A673 (cell line): ENCODE data around the gene HAL. TPM values are rescaled to one million over a fixed set of nuclear protein-coding genes. Genes with fewer than 3 reads are reported as not detected.

ENCODE experiments used
- BruUV-seq: library from RNA; stranded (reverse); fragments of 400-500 nt; replicated peaks from 2 replicates; lab custom pipeline; 2021; lab: Mats Ljungman, UMichigan
- CTCF ChIA-PET: fragments of 300-600 bp; sonication (Branson Sonifier 250); formaldehyde crosslinking; loops from one replicate; lab custom pipeline; 2022; ENCODE audit warnings: antibody characterized with exemption; lab: Charles Lee
- POLR2A ChIA-PET: fragments of 300-600 bp; sonication (Branson Sonifier 250); formaldehyde crosslinking; loops from one replicate; lab custom pipeline; 2022; ENCODE audit warnings: antibody characterized with exemption; ENCODE audit not compliant: low non-redundant PET; lab: Charles Lee
- DNase-seq: peaks from one replicate; pipeline ENCODE4 v3.0.0-alpha.2; 2015; ENCODE audit warnings: low spot score
- H3K27ac ChIP-seq: fragments of 200-600 bp; sonication (generic); 2 replicates; pipeline ENCODE4 v1.5.1; 2016; ENCODE audit warnings: mixed run types, low read depth, mild to moderate bottlenecking, mixed read lengths, antibody characterized with exemption, low read length; ENCODE audit not compliant: poor library complexity, severe bottlenecking
- H3K27me3 ChIP-seq: fragments of 200-600 bp; sonication (generic); replicated peaks from 2 replicates; pipeline ENCODE4 v1.6.1; 2017; ENCODE audit warnings: mixed run types, low read depth, mild to moderate bottlenecking, mixed read lengths, antibody characterized with exemption, low read length; ENCODE audit not compliant: insufficient read depth, poor library complexity
- H3K36me3 ChIP-seq: fragments of 200-600 bp; sonication (generic); 2 replicates; pipeline ENCODE4 v1.6.1; 2016; ENCODE audit warnings: mixed run types, mild to moderate bottlenecking, mixed read lengths, antibody characterized with exemption, low read length; ENCODE audit not compliant: insufficient read depth, poor library complexity, severe bottlenecking
- H3K4me1 ChIP-seq: fragments of 200-600 bp; sonication (generic); 2 replicates; pipeline ENCODE4 v1.6.1; 2017; ENCODE audit warnings: mixed run types, mild to moderate bottlenecking, mixed read lengths, antibody characterized with exemption, low read length; ENCODE audit not compliant: insufficient read depth, poor library complexity, severe bottlenecking
- H3K4me3 ChIP-seq: fragments of 200-600 bp; sonication (generic); 2 replicates; pipeline ENCODE4 v1.5.1; 2016; ENCODE audit warnings: low read depth, mixed run types, mild to moderate bottlenecking, mixed read lengths, low read length; ENCODE audit not compliant: poor library complexity, severe bottlenecking
- H3K9me3 ChIP-seq: fragments of 200-600 bp; sonication (generic); 2 replicates; pipeline ENCODE4 v1.6.1; 2016; ENCODE audit warnings: mixed run types, low read depth, mild to moderate bottlenecking, mixed read lengths, antibody characterized with exemption, low read length; ENCODE audit not compliant: poor library complexity, severe bottlenecking
- CTCF ChIP-seq: fragments of 300-800, 200-600 bp; sonication (generic); conservative IDR thresholded peaks from 2 replicates; pipeline ENCODE4 v1.5.1; 2017; ENCODE audit warnings: low read depth, mild to moderate bottlenecking, antibody characterized with exemption, low read length, moderate library complexity, mixed read lengths
- EZH2 ChIP-seq: fragments of 200-600 bp; sonication (generic); IDR thresholded peaks from 2 replicates; pipeline ENCODE4 v1.6.1; 2017; ENCODE audit warnings: borderline replicate concordance, low read depth, mild to moderate bottlenecking, mixed read lengths, antibody characterized with exemption, low read length; ENCODE audit not compliant: poor library complexity, severe bottlenecking
- intact Hi-C: fragments of 100-400 bp; cut with micrococcal nuclease; formaldehyde crosslinking; loops from one replicate; pipeline ENCODE4 v1.10.0; 2022; ENCODE audit not compliant: unreplicated experiment
- total RNA-seq: library from RNA; stranded (reverse); gene quantifications from 2 replicates; pipeline ENCODE4 v1.2.3, GENCODE V29; 2021

Gene HAL
- total RNA-seq, 1 experiment from 2014 or later, result 1.6 TPM

GRCh38 chr12:96028538-96028937, 32.4 kb upstream of the HAL start:
- TF ChIP-seq CTCF (no peak), EZH2 (no peak)
- no TSS peak for BruUV-seq
- DNase-seq, result no peak
- no peaks in the 10 kb centered on the region for H3K4me1 ChIP-seq
- CTCF ChIA-PET, result no interaction called here
- H3K36me3 ChIP-seq, result peaks cover 5% of the 10 kb centered on the region
- intact Hi-C loops, result no loop called here
- no peak overlapping the region for H3K4me3 ChIP-seq
- no peak overlapping the region for H3K27ac ChIP-seq
- H3K9me3 ChIP-seq, result no peaks in the 10 kb centered on the region
- POLR2A ChIA-PET, result no interaction called here
- no peaks in the 10 kb centered on the region for H3K27me3 ChIP-seq

- no peak for DNase-seq
- BruUV-seq, result no TSS peak
- TF ChIP-seq CTCF (no peak), EZH2 (no peak)
- no peaks in the 10 kb centered on the region for H3K27me3 ChIP-seq
- POLR2A ChIA-PET, result no interaction called here
- intact Hi-C loops, result no loop called here
- H3K4me3 ChIP-seq, result no peak overlapping the region
- H3K27ac ChIP-seq, result no peak overlapping the region
- H3K36me3 ChIP-seq, result peaks cover 5% of the 10 kb centered on the region
- H3K9me3 ChIP-seq, result no peaks in the 10 kb centered on the region
- CTCF ChIA-PET, result no interaction called here
- no peaks in the 10 kb centered on the region for H3K4me1 ChIP-seq
Observed at GRCh38 chr12:96026331-96026730, 30.2 kb upstream of the HAL start.

- no peak for DNase-seq
- Histone ChIP-seq H3K4me1 (no peaks in the 10 kb centered on the region), H3K36me3 (peaks cover 5% of the 10 kb centered on the region), H3K4me3 (no peak overlapping the region), H3K27me3 (no peaks in the 10 kb centered on the region), H3K27ac (no peak overlapping the region), H3K9me3 (no peaks in the 10 kb centered on the region)
- no TSS peak for BruUV-seq
- CTCF ChIA-PET, result no interaction called here
- POLR2A ChIA-PET, result no interaction called here
- intact Hi-C loops, result no loop called here
- no peak for TF ChIP-seq CTCF
- no peak for TF ChIP-seq EZH2
Observed at GRCh38 chr12:96025518-96025917, 29.4 kb upstream of the HAL start.
